ENCODE data around the gene SEMA3B.

DNA sequence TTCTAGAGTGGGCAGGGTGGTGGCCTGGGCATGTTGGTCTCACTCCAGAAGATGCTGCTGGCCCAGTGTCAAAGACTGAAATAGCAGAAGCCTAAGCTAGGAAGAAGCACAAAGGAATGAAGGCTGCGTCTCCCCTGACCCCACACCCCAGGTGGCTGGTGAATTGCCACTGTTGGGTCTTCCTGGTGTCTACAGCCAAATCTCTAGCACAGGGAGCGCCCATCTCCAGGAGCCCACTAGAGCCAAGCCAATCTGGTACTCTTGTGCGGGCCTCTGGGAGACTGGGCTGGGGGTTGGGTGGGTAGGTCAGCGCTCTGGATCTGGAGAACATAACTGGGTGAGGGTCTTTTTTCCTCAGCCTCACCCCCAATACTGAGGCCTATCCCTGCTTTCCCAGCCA, 58.2 kb downstream of the SEMA3B start:
- TF ChIP-seq, protein P1, sequence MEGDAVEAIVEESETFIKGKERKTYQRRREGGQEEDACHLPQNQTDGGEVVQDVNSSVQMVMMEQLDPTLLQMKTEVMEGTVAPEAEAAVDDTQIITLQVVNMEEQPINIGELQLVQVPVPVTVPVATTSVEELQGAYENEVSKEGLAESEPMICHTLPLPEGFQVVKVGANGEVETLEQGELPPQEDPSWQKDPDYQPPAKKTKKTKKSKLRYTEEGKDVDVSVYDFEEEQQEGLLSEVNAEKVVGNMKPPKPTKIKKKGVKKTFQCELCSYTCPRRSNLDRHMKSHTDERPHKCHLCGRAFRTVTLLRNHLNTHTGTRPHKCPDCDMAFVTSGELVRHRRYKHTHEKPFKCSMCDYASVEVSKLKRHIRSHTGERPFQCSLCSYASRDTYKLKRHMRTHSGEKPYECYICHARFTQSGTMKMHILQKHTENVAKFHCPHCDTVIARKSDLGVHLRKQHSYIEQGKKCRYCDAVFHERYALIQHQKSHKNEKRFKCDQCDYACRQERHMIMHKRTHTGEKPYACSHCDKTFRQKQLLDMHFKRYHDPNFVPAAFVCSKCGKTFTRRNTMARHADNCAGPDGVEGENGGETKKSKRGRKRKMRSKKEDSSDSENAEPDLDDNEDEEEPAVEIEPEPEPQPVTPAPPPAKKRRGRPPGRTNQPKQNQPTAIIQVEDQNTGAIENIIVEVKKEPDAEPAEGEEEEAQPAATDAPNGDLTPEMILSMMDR (IDR thresholded peaks at IDR 0.05): no peak
- no peak for TF ChIP-seq POLR2A (IDR thresholded peaks at IDR 0.05)

Measured in breast epithelium (tissue), 3 donors.